ENCODE data around the gene GRIP2.

The GRIP2 gene

DNA sequence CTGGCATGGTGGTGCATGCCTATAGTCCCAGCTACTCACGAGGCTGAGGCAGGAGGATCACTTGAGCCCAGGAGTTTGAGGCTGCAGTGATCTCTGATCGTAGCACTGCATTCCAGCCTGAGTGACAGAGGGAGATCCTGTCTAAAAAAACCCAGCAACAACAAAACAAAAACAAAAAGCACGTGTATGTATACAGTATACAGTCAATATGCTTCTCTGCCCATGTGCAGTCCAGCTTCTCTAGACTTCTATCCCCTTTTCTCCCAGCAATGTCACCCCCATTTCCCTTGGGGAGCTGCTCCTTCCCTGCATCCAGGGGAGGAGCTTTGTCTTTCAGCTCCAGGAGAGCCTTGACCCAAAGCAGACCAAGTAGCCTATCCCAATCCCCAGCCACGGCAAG is 20.0 kb upstream of the GRIP2 start:
- no peak overlapping the region for H3K4me3 ChIP-seq (ENCODE audit: low read depth, low read length)
- H3K9me3 ChIP-seq (ENCODE audit: control insufficient read depth, insufficient read depth, low read depth, low read length), result no peaks in the 10 kb centered on the region
- H3K4me1 ChIP-seq (ENCODE audit: control insufficient read depth, insufficient read depth, low read length), result no peaks in the 10 kb centered on the region
- H3K36me3 ChIP-seq (ENCODE audit: control insufficient read depth in 2 of 2, insufficient read depth in 1 of 2, low read length in 2 of 2), result no peaks in the 10 kb centered on the region
- ChIA-PET CTCF (no interaction called here), POLR2A (no interaction called here)
- TF ChIP-seq, protein P1, sequence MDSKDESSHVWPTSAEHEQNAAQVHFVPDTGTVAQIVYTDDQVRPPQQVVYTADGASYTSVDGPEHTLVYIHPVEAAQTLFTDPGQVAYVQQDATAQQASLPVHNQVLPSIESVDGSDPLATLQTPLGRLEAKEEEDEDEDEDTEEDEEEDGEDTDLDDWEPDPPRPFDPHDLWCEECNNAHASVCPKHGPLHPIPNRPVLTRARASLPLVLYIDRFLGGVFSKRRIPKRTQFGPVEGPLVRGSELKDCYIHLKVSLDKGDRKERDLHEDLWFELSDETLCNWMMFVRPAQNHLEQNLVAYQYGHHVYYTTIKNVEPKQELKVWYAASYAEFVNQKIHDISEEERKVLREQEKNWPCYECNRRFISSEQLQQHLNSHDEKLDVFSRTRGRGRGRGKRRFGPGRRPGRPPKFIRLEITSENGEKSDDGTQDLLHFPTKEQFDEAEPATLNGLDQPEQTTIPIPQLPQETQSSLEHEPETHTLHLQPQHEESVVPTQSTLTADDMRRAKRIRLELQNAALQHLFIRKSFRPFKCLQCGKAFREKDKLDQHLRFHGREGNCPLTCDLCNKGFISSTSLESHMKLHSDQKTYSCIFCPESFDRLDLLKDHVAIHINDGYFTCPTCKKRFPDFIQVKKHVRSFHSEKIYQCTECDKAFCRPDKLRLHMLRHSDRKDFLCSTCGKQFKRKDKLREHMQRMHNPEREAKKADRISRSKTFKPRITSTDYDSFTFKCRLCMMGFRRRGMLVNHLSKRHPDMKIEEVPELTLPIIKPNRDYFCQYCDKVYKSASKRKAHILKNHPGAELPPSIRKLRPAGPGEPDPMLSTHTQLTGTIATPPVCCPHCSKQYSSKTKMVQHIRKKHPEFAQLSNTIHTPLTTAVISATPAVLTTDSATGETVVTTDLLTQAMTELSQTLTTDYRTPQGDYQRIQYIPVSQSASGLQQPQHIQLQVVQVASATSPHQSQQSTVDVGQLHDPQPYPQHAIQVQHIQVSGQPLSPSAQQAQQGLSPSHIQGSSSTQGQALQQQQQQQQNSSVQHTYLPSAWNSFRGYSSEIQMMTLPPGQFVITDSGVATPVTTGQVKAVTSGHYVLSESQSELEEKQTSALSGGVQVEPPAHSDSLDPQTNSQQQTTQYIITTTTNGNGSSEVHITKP (tag by site-specific recombination; IDR thresholded peaks at IDR 0.05), result no peak
- TF ChIP-seq ZNF341 (tag by site-specific recombination; IDR thresholded peaks at IDR 0.05; ENCODE audit: low read depth), result no peak
- TF ChIP-seq, protein P2, sequence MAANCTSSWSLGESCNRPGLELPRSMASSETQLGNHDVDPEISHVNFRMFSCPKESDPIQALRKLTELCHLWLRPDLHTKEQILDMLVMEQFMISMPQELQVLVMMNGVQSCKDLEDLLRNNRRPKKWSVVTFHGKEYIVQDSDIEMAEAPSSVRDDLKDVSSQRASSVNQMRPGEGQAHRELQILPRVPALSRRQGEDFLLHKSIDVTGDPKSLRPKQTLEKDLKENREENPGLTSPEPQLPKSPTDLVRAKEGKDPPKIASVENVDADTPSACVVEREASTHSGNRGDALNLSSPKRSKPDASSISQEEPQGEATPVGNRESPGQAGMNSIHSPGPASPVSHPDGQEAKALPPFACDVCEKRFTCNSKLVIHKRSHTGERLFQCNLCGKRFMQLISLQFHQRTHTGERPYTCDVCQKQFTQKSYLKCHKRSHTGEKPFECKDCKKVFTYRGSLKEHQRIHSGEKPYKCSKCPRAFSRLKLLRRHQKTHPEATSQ (tag by site-specific recombination; IDR thresholded peaks at IDR 0.05), result no peak
- TF ChIP-seq, protein P3, sequence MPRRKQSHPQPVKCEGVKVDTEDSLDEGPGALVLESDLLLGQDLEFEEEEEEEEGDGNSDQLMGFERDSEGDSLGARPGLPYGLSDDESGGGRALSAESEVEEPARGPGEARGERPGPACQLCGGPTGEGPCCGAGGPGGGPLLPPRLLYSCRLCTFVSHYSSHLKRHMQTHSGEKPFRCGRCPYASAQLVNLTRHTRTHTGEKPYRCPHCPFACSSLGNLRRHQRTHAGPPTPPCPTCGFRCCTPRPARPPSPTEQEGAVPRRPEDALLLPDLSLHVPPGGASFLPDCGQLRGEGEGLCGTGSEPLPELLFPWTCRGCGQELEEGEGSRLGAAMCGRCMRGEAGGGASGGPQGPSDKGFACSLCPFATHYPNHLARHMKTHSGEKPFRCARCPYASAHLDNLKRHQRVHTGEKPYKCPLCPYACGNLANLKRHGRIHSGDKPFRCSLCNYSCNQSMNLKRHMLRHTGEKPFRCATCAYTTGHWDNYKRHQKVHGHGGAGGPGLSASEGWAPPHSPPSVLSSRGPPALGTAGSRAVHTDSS (tag by site-specific recombination; IDR thresholded peaks at IDR 0.05), result no peak
- TF ChIP-seq ZNF621 (tag by site-specific recombination; IDR thresholded peaks at IDR 0.05), result no peak
- TF ChIP-seq ZNF404 (tag by site-specific recombination; IDR thresholded peaks at IDR 0.05), result no peak
- TF ChIP-seq ZNF146 (tag by site-specific recombination; IDR thresholded peaks at IDR 0.05), result no peak
- TF ChIP-seq ZNF530 (tag by site-specific recombination; IDR thresholded peaks at IDR 0.05; ENCODE audit: low read depth), result no peak
- TF ChIP-seq ZNF350 (tag by site-specific recombination; IDR thresholded peaks at IDR 0.05), result no peak
- TF ChIP-seq, protein P4, sequence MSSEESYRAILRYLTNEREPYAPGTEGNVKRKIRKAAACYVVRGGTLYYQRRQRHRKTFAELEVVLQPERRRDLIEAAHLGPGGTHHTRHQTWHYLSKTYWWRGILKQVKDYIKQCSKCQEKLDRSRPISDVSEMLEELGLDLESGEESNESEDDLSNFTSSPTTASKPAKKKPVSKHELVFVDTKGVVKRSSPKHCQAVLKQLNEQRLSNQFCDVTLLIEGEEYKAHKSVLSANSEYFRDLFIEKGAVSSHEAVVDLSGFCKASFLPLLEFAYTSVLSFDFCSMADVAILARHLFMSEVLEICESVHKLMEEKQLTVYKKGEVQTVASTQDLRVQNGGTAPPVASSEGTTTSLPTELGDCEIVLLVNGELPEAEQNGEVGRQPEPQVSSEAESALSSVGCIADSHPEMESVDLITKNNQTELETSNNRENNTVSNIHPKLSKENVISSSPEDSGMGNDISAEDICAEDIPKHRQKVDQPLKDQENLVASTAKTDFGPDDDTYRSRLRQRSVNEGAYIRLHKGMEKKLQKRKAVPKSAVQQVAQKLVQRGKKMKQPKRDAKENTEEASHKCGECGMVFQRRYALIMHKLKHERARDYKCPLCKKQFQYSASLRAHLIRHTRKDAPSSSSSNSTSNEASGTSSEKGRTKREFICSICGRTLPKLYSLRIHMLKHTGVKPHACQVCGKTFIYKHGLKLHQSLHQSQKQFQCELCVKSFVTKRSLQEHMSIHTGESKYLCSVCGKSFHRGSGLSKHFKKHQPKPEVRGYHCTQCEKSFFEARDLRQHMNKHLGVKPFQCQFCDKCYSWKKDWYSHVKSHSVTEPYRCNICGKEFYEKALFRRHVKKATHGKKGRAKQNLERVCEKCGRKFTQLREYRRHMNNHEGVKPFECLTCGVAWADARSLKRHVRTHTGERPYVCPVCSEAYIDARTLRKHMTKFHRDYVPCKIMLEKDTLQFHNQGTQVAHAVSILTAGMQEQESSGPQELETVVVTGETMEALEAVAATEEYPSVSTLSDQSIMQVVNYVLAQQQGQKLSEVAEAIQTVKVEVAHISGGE (tag by site-specific recombination; conservative IDR thresholded peaks at IDR 0.05; ENCODE audit: low read depth), result no peak
- TF ChIP-seq ZFP41 (tag by site-specific recombination; IDR thresholded peaks at IDR 0.05; ENCODE audit: borderline replicate concordance), result no peak
- H3K27ac ChIP-seq (ENCODE audit: extremely low read depth, low read depth, low read length), result no peak overlapping the region

DNA sequence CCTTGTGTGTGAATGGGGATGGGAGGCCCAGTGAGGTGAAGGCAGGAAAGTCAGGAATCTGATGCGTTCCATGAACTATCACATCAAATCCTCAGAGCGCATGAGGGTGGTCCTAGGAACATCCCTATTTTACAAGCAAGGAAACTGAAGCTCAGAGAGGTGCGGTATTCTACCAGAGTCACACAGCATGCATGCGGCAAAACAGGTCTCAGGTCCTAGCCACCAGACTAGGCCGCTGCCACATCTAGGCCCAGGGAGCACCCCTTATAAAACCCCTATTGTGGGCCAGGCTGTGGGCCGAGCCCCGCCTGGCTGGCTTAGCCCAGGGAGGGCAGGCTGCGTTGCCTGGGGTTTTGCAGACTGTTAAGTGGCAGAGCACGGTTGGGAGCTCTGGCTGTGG is 17.9 kb upstream of the GRIP2 start:
- H3K9me3 ChIP-seq (ENCODE audit: control insufficient read depth, insufficient read depth, low read depth, low read length), result no peaks in the 10 kb centered on the region
- no peak overlapping the region for H3K27ac ChIP-seq (ENCODE audit: extremely low read depth, low read depth, low read length)
- H3K4me3 ChIP-seq (ENCODE audit: low read depth, low read length), result no peak overlapping the region
- peak; percentile 62; the same call in 1 of the 2 replicates for TF ChIP-seq ZNF768 (tag by site-specific recombination; IDR thresholded peaks at IDR 0.05)
- TF ChIP-seq ZNF157 (tag by site-specific recombination; IDR thresholded peaks at IDR 0.05), result no peak
- no peaks in the 10 kb centered on the region for H3K36me3 ChIP-seq (ENCODE audit: control insufficient read depth in 2 of 2, insufficient read depth in 1 of 2, low read length in 2 of 2)
- ChIA-PET CTCF (interaction anchor here (1.0 kb wide), 1 partner anchor 11 kb away, joined by 3 read pairs; no protein-coding TSS in a partner anchor), POLR2A (no interaction called here)
- no peaks in the 10 kb centered on the region for H3K4me1 ChIP-seq (ENCODE audit: control insufficient read depth, insufficient read depth, low read length)
